T-helper 1 cell treated with Interleukin-12 subunit alpha and Interleukin-12 subunit beta and Interleukin-4 antibody, amounts not matched to agents 30 ng/mL and 1 ng/mL, for 36 hours (primary cell): ENCODE measurements around the gene STK17A. TPM values are rescaled to one million over a fixed set of nuclear protein-coding genes. Genes with fewer than 3 reads are reported as not detected.
"Not testable (repeated sequence)": the region's sequence is repeated elsewhere in the genome, so short reads cannot be mapped to it uniquely, and the experiment has no call there.

ENCODE experiments used
- intact Hi-C: fragments of 100-400 bp; cut with micrococcal nuclease; formaldehyde crosslinking; loops from one replicate; pipeline ENCODE4 v1.15.1; 2024
- total RNA-seq: library from RNA; stranded (reverse); gene quantifications from 2 replicates; pipeline ENCODE4 v1.2.3, GENCODE V29; 2022

Gene STK17A
- total RNA-seq, 1 donor from 2014 or later = 89.1 TPM

- intact Hi-C loops = no loop called here
Observed at GRCh38 chr7:43565786-43566185, 17.1 kb upstream of the STK17A start.

GRCh38 chr7:43568529-43568928, 14.4 kb upstream of the STK17A start:
- intact Hi-C loops = no loop called here

- intact Hi-C loops = no loop called here
Observed at GRCh38 chr7:43569424-43569823, 13.5 kb upstream of the STK17A start.

GRCh38 chr7:43570688-43571365, 12.1 kb upstream of the STK17A start:
- intact Hi-C loops = no loop called here

- intact Hi-C loops = loop anchor here (1.0 kb wide), 1 partner anchor 10 kb away; no protein-coding TSS in a partner anchor
Observed at GRCh38 chr7:43572516-43573049, 10.3 kb upstream of the STK17A start.

- intact Hi-C loops = not testable (repeated sequence)
Observed at GRCh38 chr7:43573832-43574231, 9.1 kb upstream of the STK17A start.

- intact Hi-C loops = no loop called here
Observed at GRCh38 chr7:43575506-43575905, 7.4 kb upstream of the STK17A start.

GRCh38 chr7:43576241-43576640, 6.7 kb upstream of the STK17A start:
- intact Hi-C loops = no loop called here

GRCh38 chr7:43577485-43577951, 5.4 kb upstream of the STK17A start:
- intact Hi-C loops = no loop called here

GRCh38 chr7:43583424-43584194, 701 bp downstream of the STK17A start:
- intact Hi-C loops = loop anchor here (1.0 to 10.0 kb wide), 6 partner anchors 8 to 1699 kb away; partner anchors contain the start of genes MRPL32, MYO1G, NUDCD3 and PSMA2

- intact Hi-C loops = loop anchor here (10.0 kb wide), 3 partner anchors 911 to 1699 kb away; partner anchors contain the start of genes MYO1G and NUDCD3
Observed at GRCh38 chr7:43584195-43584586, 1.3 kb downstream of the STK17A start.

GRCh38 chr7:43584733-43585132, 1.8 kb downstream of the STK17A start:
- intact Hi-C loops = loop anchor here (10.0 kb wide), 3 partner anchors 910 to 1700 kb away; partner anchors contain the start of genes MYO1G and NUDCD3

GRCh38 chr7:43585562-43585961, 2.7 kb downstream of the STK17A start:
- intact Hi-C loops = loop anchor here (10.0 kb wide), 3 partner anchors 909 to 1701 kb away; partner anchors contain the start of genes MYO1G and NUDCD3

GRCh38 chr7:43586251-43586900, 3.5 kb downstream of the STK17A start:
- intact Hi-C loops = loop anchor here (1.0 to 10.0 kb wide), 5 partner anchors 26 to 1702 kb away; partner anchors contain the start of genes MRPS24, MYO1G and NUDCD3

GRCh38 chr7:43588477-43589132, 5.7 kb downstream of the STK17A start:
- intact Hi-C loops = loop anchor here (10.0 kb wide), 3 partner anchors 906 to 1704 kb away; partner anchors contain the start of genes MYO1G and NUDCD3

- intact Hi-C loops = loop anchor here (10.0 kb wide), 3 partner anchors 906 to 1704 kb away; partner anchors contain the start of genes MYO1G and NUDCD3
Observed at GRCh38 chr7:43589133-43589478, 6.2 kb downstream of the STK17A start.

- intact Hi-C loops = loop anchor here (10.0 kb wide), 3 partner anchors 905 to 1705 kb away; partner anchors contain the start of genes MYO1G and NUDCD3
Observed at GRCh38 chr7:43589728-43590127, 6.8 kb downstream of the STK17A start.

GRCh38 chr7:43590862-43591557, 8.1 kb downstream of the STK17A start:
- intact Hi-C loops = loop anchor here (1.0 kb wide), 2 partner anchors 8 to 57 kb away; partner anchors contain the start of gene STK17A

GRCh38 chr7:43591558-43592180, 8.8 kb downstream of the STK17A start:
- intact Hi-C loops = loop anchor here (1.0 kb wide), 2 partner anchors 8 to 57 kb away; partner anchors contain the start of gene STK17A
